ENCODE results near the gene ACSM5. TPM values are rescaled to one million over a fixed set of nuclear protein-coding genes. Genes with fewer than 3 reads are reported as not detected.

Gene ACSM5
- total and polyA plus RNA-seq, 2 donors (not counting 1 experiment from before 2014, with no cell fraction given) = not detected

- H3K27me3 Mint-ChIP-seq = peaks cover 17% of the 10 kb centered on the region
- peaks cover 2% of the 10 kb centered on the region for H3K4me1 Mint-ChIP-seq
- Histone ChIP-seq H3K36me3 (replicated peaks in 1 of 2; ENCODE audit: control extremely low read depth in 1 of 2, control insufficient read depth in 1 of 2, extremely low read depth in 1 of 2, insufficient read depth in 2 of 2, low read length in 1 of 2) (no peaks in the 10 kb centered on the region), H3K4me1 (ENCODE audit: control insufficient read depth in 2 of 2, insufficient read depth in 2 of 2, low read length in 2 of 2) (no peaks in the 10 kb centered on the region), H2AFZ (ENCODE audit: insufficient read depth, low read depth, low read length, poor library complexity, severe bottlenecking) (no peak overlapping the region), H3K79me2 (ENCODE audit: control insufficient read depth, insufficient read depth, low read length) (no peaks in the 10 kb centered on the region), H3K27ac (ENCODE audit: low read length in 2 of 2) (no peak overlapping the region), H4K20me1 (ENCODE audit: control insufficient read depth, insufficient read depth, low read length, poor library complexity, severe bottlenecking) (no peaks in the 10 kb centered on the region), H3K9ac (ENCODE audit: low read length) (no peak overlapping the region), H3K27me3 (replicated peaks in 1 of 4; ENCODE audit: control extremely low read depth in 1 of 4, control insufficient read depth in 3 of 4, insufficient read depth in 4 of 4, low read length in 3 of 4) (peaks cover 0 to 21% (median 1%) of the 10 kb centered on the region in 4 experiments), H3K9me3 (ENCODE audit: control extremely low read depth in 1 of 3, control insufficient read depth in 2 of 3, insufficient read depth in 1 of 3, low read length in 2 of 3) (peaks cover 0 to 3% (median 0%) of the 10 kb centered on the region in 3 donors), H3K4me2 (replicated peaks; ENCODE audit: low read depth, low read length, poor library complexity, severe bottlenecking) (no peak overlapping the region), H3K4me3 (ENCODE audit: control extremely low read depth in 1 of 5, extremely low read depth in 1 of 5, insufficient read depth in 1 of 5, low read depth in 2 of 5, low read length in 4 of 5) (no peak overlapping the region)
- ChIA-PET CTCF (interaction anchor here (0.7 to 3.9 kb wide), 13 partner anchors 8 to 830 kb away, joined by 3 to 30 read pairs (median 5); partner anchors contain the start of gene VPS35L), POLR2A (no interaction called here)
- intact Hi-C loops (cut with micrococcal nuclease) = no loop called here
- DNase-seq (peak; percentile 57), ATAC-seq (ENCODE audit: low read depth) (no peak)
- 24% methylated on average over 28 of the region's 30 CpGs for WGBS (ENCODE audit: insufficient coverage)
- peak; percentile 88 for TF ChIP-seq CTCF (IDR thresholded peaks at IDR 0.05)
- TF ChIP-seq EZH2 (IDR thresholded peaks at IDR 0.05; ENCODE audit: borderline replicate concordance, insufficient read depth, low read depth, low read length, poor library complexity, severe bottlenecking) = no peak
- no peaks in the 10 kb centered on the region for H3K9me3 Mint-ChIP-seq (ENCODE audit: insufficient read depth)
- H3K4me3 Mint-ChIP-seq = no peak overlapping the region
- H3K27ac Mint-ChIP-seq = no peak overlapping the region
These were observed 23.2 kb upstream of the ACSM5 start for GRCh38 chr16:20385844-20386832.

- no CpG with 5 or more reads among the region's 3 CpGs for WGBS (ENCODE audit: insufficient coverage)
- CTCF ChIA-PET = no interaction called here
- H3K79me2 ChIP-seq (ENCODE audit: control insufficient read depth, insufficient read depth, low read length) = no peaks in the 10 kb centered on the region
- H3K9ac ChIP-seq (ENCODE audit: low read length) = no peak overlapping the region
- intact Hi-C loops (cut with micrococcal nuclease) = no loop called here
- H3K27me3 ChIP-seq (replicated peaks in 1 of 4; ENCODE audit: control extremely low read depth in 1 of 4, control insufficient read depth in 3 of 4, insufficient read depth in 4 of 4, low read length in 3 of 4) = peaks cover 0 to 18% (median 1%) of the 10 kb centered on the region in 4 experiments
- H2AFZ ChIP-seq (ENCODE audit: insufficient read depth, low read depth, low read length, poor library complexity, severe bottlenecking) = no peak overlapping the region
- H3K4me1 ChIP-seq (ENCODE audit: control insufficient read depth in 2 of 2, insufficient read depth in 2 of 2, low read length in 2 of 2) = no peaks in the 10 kb centered on the region
- ATAC-seq (ENCODE audit: low read depth) (no peak), DNase-seq (no peak)
- peaks cover 0 to 3% (median 0%) of the 10 kb centered on the region in 3 donors for H3K9me3 ChIP-seq (ENCODE audit: control extremely low read depth in 1 of 3, control insufficient read depth in 2 of 3, insufficient read depth in 1 of 3, low read length in 2 of 3)
- POLR2A ChIA-PET = no interaction called here
- H3K4me2 ChIP-seq (replicated peaks; ENCODE audit: low read depth, low read length, poor library complexity, severe bottlenecking) = no peak overlapping the region
- Mint-ChIP-seq H3K27me3 (peaks cover 17% of the 10 kb centered on the region), H3K9me3 (ENCODE audit: insufficient read depth) (no peaks in the 10 kb centered on the region), H3K4me3 (no peak overlapping the region), H3K4me1 (peaks cover 2% of the 10 kb centered on the region), H3K27ac (no peak overlapping the region)
- no peak overlapping the region for H3K27ac ChIP-seq (ENCODE audit: low read length in 2 of 2)
- no peak overlapping the region for H3K4me3 ChIP-seq (ENCODE audit: control extremely low read depth in 1 of 5, extremely low read depth in 1 of 5, insufficient read depth in 1 of 5, low read depth in 2 of 5, low read length in 4 of 5)
- no peaks in the 10 kb centered on the region for H3K36me3 ChIP-seq (replicated peaks in 1 of 2; ENCODE audit: control extremely low read depth in 1 of 2, control insufficient read depth in 1 of 2, extremely low read depth in 1 of 2, insufficient read depth in 2 of 2, low read length in 1 of 2)
- TF ChIP-seq CTCF (IDR thresholded peaks at IDR 0.05) (no peak), EZH2 (IDR thresholded peaks at IDR 0.05; ENCODE audit: borderline replicate concordance, insufficient read depth, low read depth, low read length, poor library complexity, severe bottlenecking) (no peak)
- H4K20me1 ChIP-seq (ENCODE audit: control insufficient read depth, insufficient read depth, low read length, poor library complexity, severe bottlenecking) = no peaks in the 10 kb centered on the region
These were observed 21.4 kb upstream of the ACSM5 start for GRCh38 chr16:20387978-20388377.

Measured in B cell (primary cell).